ENCODE data around the gene C3orf18. TPM values are rescaled to one million over a fixed set of nuclear protein-coding genes. Genes with fewer than 3 reads are reported as not detected.

C3orf18 gene
- total and polyA plus RNA-seq, 9 of the 15 experiments (the other 6 are each of a cell fraction or from before 2014, with no cell fraction given): 0.01 to 2.3 (median 0.94) TPM

DNA sequence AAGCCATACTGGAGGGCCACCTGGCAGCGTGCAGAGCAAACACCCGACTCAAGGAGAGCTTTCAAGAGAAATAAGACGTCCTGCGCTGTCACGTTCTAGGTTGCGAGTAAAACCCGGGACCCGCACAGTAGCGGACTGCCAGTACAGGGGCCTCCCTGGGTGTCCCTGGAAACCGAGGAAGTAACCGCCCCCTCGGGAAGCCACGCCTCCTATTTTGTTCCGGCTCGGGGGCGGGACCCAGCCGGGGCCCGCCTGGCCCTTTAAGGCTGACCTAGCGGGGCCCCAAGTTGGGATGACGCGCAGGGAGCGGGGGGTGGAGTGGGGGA, 49.2 kb upstream of the C3orf18 start (continued):
- TF ChIP-seq, protein P1, sequence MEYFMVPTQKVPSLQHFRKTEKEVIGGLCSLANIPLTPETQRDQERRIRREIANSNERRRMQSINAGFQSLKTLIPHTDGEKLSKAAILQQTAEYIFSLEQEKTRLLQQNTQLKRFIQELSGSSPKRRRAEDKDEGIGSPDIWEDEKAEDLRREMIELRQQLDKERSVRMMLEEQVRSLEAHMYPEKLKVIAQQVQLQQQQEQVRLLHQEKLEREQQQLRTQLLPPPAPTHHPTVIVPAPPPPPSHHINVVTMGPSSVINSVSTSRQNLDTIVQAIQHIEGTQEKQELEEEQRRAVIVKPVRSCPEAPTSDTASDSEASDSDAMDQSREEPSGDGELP (CRISPR knock-in tag; IDR thresholded peaks at IDR 0.05; ENCODE audit: borderline replicate concordance): peak; percentile 20; the same call in 1 of the 2 replicates
- TF ChIP-seq DNMT1 (IDR thresholded peaks at IDR 0.05) (no peak), NEUROD1 (IDR thresholded peaks at IDR 0.05; ENCODE audit: borderline replicate concordance, low read depth, low read length, partially characterized antibody) (no peak), ZNF518B (CRISPR knock-in tag; IDR thresholded peaks at IDR 0.05) (no peak), TRIM24 (IDR thresholded peaks at IDR 0.05) (no peak), PTRF (tag; IDR thresholded peaks at IDR 0.05) (no peak), ATF3 (IDR thresholded peaks at IDR 0.05) (no peak), ATF3 (CRISPR knock-in tag; conservative IDR thresholded peaks at IDR 0.05) (no peak), E2F5 (CRISPR knock-in tag; IDR thresholded peaks at IDR 0.05) (no peak), RBM39 (optimal IDR thresholded peaks at IDR 0.05; ENCODE audit: low read depth, low read length) (no peak), GTF2A2 (tag; IDR thresholded peaks at IDR 0.05) (no peak), MTF1 (CRISPR knock-in tag; IDR thresholded peaks at IDR 0.05; ENCODE audit: borderline replicate concordance) (no peak), CCNT2 (IDR thresholded peaks at IDR 0.05; ENCODE audit: borderline replicate concordance, extremely low read depth, insufficient read length, low read depth, low read length) (peak; percentile 36)
- TF ChIP-seq, protein P2, sequence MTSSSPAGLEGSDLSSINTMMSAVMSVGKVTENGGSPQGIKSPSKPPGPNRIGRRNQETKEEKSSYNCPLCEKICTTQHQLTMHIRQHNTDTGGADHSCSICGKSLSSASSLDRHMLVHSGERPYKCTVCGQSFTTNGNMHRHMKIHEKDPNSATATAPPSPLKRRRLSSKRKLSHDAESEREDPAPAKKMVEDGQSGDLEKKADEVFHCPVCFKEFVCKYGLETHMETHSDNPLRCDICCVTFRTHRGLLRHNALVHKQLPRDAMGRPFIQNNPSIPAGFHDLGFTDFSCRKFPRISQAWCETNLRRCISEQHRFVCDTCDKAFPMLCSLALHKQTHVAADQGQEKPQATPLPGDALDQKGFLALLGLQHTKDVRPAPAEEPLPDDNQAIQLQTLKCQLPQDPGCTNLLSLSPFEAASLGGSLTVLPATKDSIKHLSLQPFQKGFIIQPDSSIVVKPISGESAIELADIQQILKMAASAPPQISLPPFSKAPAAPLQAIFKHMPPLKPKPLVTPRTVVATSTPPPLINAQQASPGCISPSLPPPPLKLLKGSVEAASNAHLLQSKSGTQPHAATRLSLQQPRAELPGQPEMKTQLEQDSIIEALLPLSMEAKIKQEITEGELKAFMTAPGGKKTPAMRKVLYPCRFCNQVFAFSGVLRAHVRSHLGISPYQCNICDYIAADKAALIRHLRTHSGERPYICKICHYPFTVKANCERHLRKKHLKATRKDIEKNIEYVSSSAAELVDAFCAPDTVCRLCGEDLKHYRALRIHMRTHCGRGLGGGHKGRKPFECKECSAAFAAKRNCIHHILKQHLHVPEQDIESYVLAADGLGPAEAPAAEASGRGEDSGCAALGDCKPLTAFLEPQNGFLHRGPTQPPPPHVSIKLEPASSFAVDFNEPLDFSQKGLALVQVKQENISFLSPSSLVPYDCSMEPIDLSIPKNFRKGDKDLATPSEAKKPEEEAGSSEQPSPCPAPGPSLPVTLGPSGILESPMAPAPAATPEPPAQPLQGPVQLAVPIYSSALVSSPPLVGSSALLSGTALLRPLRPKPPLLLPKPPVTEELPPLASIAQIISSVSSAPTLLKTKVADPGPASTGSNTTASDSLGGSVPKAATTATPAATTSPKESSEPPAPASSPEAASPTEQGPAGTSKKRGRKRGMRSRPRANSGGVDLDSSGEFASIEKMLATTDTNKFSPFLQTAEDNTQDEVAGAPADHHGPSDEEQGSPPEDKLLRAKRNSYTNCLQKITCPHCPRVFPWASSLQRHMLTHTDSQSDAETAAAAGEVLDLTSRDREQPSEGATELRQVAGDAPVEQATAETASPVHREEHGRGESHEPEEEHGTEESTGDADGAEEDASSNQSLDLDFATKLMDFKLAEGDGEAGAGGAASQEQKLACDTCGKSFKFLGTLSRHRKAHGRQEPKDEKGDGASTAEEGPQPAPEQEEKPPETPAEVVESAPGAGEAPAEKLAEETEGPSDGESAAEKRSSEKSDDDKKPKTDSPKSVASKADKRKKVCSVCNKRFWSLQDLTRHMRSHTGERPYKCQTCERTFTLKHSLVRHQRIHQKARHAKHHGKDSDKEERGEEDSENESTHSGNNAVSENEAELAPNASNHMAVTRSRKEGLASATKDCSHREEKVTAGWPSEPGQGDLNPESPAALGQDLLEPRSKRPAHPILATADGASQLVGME (CRISPR knock-in tag; IDR thresholded peaks at IDR 0.05): no peak
- TF ChIP-seq, protein P3, sequence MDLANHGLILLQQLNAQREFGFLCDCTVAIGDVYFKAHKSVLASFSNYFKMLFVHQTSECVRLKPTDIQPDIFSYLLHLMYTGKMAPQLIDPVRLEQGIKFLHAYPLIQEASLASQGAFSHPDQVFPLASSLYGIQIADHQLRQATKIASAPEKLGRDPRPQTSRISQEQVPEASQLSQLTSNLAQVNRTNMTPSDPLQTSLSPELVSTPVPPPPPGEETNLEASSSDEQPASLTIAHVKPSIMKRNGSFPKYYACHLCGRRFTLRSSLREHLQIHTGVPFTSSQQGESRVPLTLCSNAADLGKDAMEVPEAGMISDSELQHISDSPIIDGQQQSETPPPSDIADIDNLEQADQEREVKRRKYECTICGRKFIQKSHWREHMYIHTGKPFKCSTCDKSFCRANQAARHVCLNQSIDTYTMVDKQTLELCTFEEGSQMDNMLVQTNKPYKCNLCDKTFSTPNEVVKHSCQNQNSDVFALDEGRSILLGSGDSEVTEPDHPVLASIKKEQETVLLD (IDR thresholded peaks at IDR 0.05): no peak
